DND-41 (cell line): ENCODE results near the gene TIPRL.

ENCODE experiments used
- ATAC-seq: fragments of 200-7000 bp; cut with Tn5 transposase; 3 replicates; pipeline ENCODE4 v1.9.1; 2021; ENCODE audit warnings: low read depth; ENCODE audit not compliant: insufficient read depth
- DNase-seq: peaks from one replicate; pipeline ENCODE4 v3.0.0-alpha.2; 2020
- H2AFZ ChIP-seq: 2 replicates; pipeline ENCODE4 v1.6.0; 2012; ENCODE audit warnings: low read depth, low read length
- H3K27ac ChIP-seq: 2 replicates; pipeline ENCODE4 v1.5.1; 2012; ENCODE audit warnings: low read length, inconsistent platforms
- H3K27me3 ChIP-seq: fragments of 200-600 bp; sonication (generic); 2 replicates; pipeline ENCODE4 v1.6.0; 2012; ENCODE audit warnings: low read length, mild to moderate bottlenecking, inconsistent platforms; ENCODE audit not compliant: insufficient read depth, poor library complexity
- H3K36me3 ChIP-seq: 2 replicates; pipeline ENCODE4 v1.5.1; 2012; ENCODE audit warnings: low read length, inconsistent platforms; ENCODE audit not compliant: insufficient read depth
- H3K4me1 ChIP-seq: 2 replicates; pipeline ENCODE4 v1.5.1; 2012; ENCODE audit warnings: mild to moderate bottlenecking, low read length; ENCODE audit not compliant: insufficient read depth
- H3K4me2 ChIP-seq: 2 replicates; pipeline ENCODE4 v1.6.0; 2012; ENCODE audit warnings: mild to moderate bottlenecking, moderate library complexity, low read length, inconsistent platforms; ENCODE audit not compliant: insufficient read depth
- H3K4me3 ChIP-seq, 2 experiments: fragments of 200-600 bp in 1 of 2; shearing (Covaris generic) in 1 of 2; 2 replicates each; pipeline ENCODE4 v1.5.1; 2012 to 2016; ENCODE audit warnings: inconsistent platforms in 2 of 2, low read length in 2 of 2, mild to moderate bottlenecking in 2 of 2, low read depth in 1 of 2, moderate library complexity in 1 of 2
- H3K79me2 ChIP-seq: 2 replicates; pipeline ENCODE4 v1.6.0; 2012; ENCODE audit warnings: low read length, inconsistent platforms; ENCODE audit not compliant: insufficient read depth
- H3K9ac ChIP-seq: 2 replicates; pipeline ENCODE4 v1.6.0; 2012; ENCODE audit warnings: low read depth, mild to moderate bottlenecking, inconsistent platforms, low read length, moderate library complexity
- H3K9me3 ChIP-seq: 2 replicates; pipeline ENCODE4 v1.5.1; 2012; ENCODE audit warnings: low read length, moderate library complexity, mild to moderate bottlenecking, inconsistent platforms; ENCODE audit not compliant: insufficient read depth, severe bottlenecking
- H4K20me1 ChIP-seq: 2 replicates; pipeline ENCODE4 v1.6.0; 2012; ENCODE audit warnings: low read length; ENCODE audit not compliant: insufficient read depth
- EZH2 ChIP-seq: IDR thresholded peaks from 3 replicates; pipeline ENCODE4 v1.6.1; 2012; ENCODE audit warnings: borderline replicate concordance, low read depth, mild to moderate bottlenecking, moderate library complexity, low read length, inconsistent platforms; ENCODE audit not compliant: severe bottlenecking
- TF ChIP-seq, protein P1 (sequence below): IDR thresholded peaks from 2 replicates; pipeline ENCODE4 v1.5.1; 2012; ENCODE audit warnings: borderline replicate concordance, low read length, moderate library complexity, mild to moderate bottlenecking; ENCODE audit not compliant: poor library complexity, severe bottlenecking; ENCODE audit errors: extremely low read depth

TIPRL gene

DNA sequence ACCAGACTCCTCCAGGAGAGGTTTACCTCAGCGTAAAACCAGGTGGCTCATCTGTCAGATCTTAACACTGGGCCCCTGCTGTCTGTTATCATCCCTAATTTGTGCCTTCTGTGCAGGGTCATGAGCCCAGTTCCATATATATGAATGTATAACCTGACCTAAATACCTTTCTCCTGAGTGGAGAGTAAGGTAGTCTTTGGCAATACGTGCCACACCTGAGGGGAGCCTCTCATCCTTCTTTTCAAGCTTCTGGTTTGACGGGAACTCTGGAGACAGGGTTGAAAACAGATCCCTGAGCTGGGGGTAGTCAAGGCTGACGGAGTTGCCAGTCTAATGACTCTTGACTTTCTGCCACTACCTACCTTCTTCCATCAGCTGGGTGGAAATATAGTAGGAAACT lies 51.1 kb downstream of the TIPRL start:
- DNase-seq, result no peak
- Histone ChIP-seq H3K79me2 (peaks cover 89% of the 10 kb centered on the region), H3K4me2 (no peak overlapping the region), H4K20me1 (peaks cover 41% of the 10 kb centered on the region; the same call in 1 of the 2 replicates), H3K4me1 (peaks cover 45% of the 10 kb centered on the region), H3K36me3 (peaks cover 60% of the 10 kb centered on the region), H3K9me3 (no peaks in the 10 kb centered on the region), H3K27ac (no peak overlapping the region), H3K27me3 (no peaks in the 10 kb centered on the region), H3K9ac (no peak overlapping the region), H2AFZ (no peak overlapping the region), H3K4me3 (no peak overlapping the region)
- no peak for ATAC-seq
- no peak for TF ChIP-seq EZH2
- TF ChIP-seq, protein P1, sequence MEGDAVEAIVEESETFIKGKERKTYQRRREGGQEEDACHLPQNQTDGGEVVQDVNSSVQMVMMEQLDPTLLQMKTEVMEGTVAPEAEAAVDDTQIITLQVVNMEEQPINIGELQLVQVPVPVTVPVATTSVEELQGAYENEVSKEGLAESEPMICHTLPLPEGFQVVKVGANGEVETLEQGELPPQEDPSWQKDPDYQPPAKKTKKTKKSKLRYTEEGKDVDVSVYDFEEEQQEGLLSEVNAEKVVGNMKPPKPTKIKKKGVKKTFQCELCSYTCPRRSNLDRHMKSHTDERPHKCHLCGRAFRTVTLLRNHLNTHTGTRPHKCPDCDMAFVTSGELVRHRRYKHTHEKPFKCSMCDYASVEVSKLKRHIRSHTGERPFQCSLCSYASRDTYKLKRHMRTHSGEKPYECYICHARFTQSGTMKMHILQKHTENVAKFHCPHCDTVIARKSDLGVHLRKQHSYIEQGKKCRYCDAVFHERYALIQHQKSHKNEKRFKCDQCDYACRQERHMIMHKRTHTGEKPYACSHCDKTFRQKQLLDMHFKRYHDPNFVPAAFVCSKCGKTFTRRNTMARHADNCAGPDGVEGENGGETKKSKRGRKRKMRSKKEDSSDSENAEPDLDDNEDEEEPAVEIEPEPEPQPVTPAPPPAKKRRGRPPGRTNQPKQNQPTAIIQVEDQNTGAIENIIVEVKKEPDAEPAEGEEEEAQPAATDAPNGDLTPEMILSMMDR, result no peak

DNA sequence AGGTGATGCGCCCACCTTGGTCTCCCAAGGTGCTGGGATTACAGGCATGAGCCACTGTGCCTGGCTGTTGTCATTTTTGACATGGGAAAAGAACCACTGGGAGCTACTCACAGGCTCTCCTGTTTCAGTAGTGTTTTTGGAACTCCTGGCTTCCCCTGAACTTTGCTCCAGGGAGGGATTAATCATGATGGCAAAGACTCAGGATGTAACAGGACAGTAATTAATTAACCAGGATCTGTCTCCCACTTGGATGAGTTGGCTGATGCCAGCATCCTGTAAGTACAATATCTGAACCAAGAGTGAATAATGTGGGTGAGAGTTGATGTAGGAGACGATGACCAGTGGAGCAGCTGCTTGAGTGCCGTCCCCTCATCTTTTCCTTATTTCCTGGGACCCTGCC lies 51.9 kb downstream of the TIPRL start:
- Histone ChIP-seq H4K20me1 (peaks cover 48% of the 10 kb centered on the region), H3K9ac (no peak overlapping the region), H3K4me1 (peaks cover 38% of the 10 kb centered on the region), H3K79me2 (peaks cover 92% of the 10 kb centered on the region), H3K27me3 (no peaks in the 10 kb centered on the region), H3K9me3 (no peaks in the 10 kb centered on the region), H3K4me3 (no peak overlapping the region), H3K36me3 (peaks cover 68% of the 10 kb centered on the region), H2AFZ (no peak overlapping the region), H3K27ac (no peak overlapping the region), H3K4me2 (no peak overlapping the region)
- ATAC-seq (no peak), DNase-seq (no peak)
- no peak for TF ChIP-seq EZH2
- TF ChIP-seq, protein P1, result no peak

DNA sequence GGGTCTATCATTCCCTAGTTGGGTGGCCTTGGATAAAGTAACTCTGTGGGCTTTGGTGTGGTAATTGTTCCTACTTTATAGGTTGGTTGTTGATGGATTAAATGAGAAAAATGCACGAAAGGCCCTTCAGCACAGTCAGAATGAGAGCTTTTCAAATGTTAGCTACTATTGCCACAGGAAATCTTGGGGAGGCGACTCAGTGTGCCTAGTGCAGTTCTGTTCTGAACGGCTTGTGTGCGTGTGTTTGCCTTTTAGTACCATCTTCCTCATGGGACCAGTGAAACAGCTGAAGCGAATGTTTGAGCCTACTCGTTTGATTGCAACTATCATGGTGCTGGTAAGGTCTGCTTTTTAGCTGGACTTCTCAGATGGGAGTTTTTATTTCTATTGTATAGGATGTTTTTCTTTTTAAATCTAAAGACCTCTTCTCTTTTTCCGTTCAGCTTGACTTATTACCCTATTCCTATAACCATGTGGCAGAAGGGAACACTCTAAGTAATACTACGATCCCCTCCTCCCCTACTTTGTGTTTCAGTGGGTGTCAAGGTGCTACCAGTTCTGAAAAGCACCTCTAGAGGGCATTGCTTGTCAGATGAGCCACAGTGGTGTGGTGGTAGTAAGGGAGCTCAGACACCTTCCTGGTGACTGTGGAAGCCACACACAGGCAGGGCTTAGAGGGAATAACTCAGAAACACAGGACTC lies 56.2 kb downstream of the TIPRL start:
- TF ChIP-seq EZH2, result no peak
- TF ChIP-seq, protein P1, result peak; percentile 77
- peaks cover 97% of the 10 kb centered on the region for H3K36me3 ChIP-seq
- H3K79me2 ChIP-seq, result peaks cover 57% of the 10 kb centered on the region
- DNase-seq (peak; percentile 42), ATAC-seq (peak; percentile 97)
- no peaks in the 10 kb centered on the region for H3K9me3 ChIP-seq
- H3K27ac ChIP-seq, result no peak overlapping the region
- H2AFZ ChIP-seq, result no peak overlapping the region
- no peak overlapping the region for H3K4me3 ChIP-seq
- peaks cover 5% of the 10 kb centered on the region; the same call in 1 of the 2 replicates for H3K4me1 ChIP-seq
- no peak overlapping the region for H3K4me2 ChIP-seq
- no peak overlapping the region for H3K9ac ChIP-seq
- no peaks in the 10 kb centered on the region for H3K27me3 ChIP-seq
- H4K20me1 ChIP-seq, result peaks cover 41% of the 10 kb centered on the region
